ENCODE results near the gene P3H3. TPM values are rescaled to one million over a fixed set of nuclear protein-coding genes. Genes with fewer than 3 reads are reported as not detected.

P3H3 gene
- total RNA-seq, 3 donors from 2014 or later, result 7.5 to 29.5 (median 10.1) TPM

- DNase-seq (ENCODE audit: low spot score in 2 of 2), result no peak
These were observed 15.1 kb downstream of the P3H3 start for GRCh38 chr12:6843118-6843902.

GRCh38 chr12:6845395-6845794 lies 17.2 kb downstream of the P3H3 start:
- Histone ChIP-seq H3K4me1 (no peaks in the 10 kb centered on the region), H3K27ac (no peak overlapping the region), H3K36me3 (no peaks in the 10 kb centered on the region), H3K4me3 (no peak overlapping the region), H3K27me3 (no peaks in the 10 kb centered on the region), H3K9me3 (no peaks in the 10 kb centered on the region)
- intact Hi-C loops (cut with DNase I; ENCODE audit: low total_unique reads), result no loop called here
- no peak for DNase-seq (ENCODE audit: low spot score in 2 of 2)
- no peak for TF ChIP-seq POLR2A (IDR thresholded peaks at IDR 0.05)
- TF ChIP-seq, protein P1, sequence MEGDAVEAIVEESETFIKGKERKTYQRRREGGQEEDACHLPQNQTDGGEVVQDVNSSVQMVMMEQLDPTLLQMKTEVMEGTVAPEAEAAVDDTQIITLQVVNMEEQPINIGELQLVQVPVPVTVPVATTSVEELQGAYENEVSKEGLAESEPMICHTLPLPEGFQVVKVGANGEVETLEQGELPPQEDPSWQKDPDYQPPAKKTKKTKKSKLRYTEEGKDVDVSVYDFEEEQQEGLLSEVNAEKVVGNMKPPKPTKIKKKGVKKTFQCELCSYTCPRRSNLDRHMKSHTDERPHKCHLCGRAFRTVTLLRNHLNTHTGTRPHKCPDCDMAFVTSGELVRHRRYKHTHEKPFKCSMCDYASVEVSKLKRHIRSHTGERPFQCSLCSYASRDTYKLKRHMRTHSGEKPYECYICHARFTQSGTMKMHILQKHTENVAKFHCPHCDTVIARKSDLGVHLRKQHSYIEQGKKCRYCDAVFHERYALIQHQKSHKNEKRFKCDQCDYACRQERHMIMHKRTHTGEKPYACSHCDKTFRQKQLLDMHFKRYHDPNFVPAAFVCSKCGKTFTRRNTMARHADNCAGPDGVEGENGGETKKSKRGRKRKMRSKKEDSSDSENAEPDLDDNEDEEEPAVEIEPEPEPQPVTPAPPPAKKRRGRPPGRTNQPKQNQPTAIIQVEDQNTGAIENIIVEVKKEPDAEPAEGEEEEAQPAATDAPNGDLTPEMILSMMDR (IDR thresholded peaks at IDR 0.05), result no peak
- TF ChIP-seq POLR2AphosphoS5 (IDR thresholded peaks at IDR 0.05), result no peak

More at GRCh38 chr12:6843118-6843902, 15.1 kb downstream of the P3H3 start:
- no peak overlapping the region for H3K27ac ChIP-seq
- H3K4me3 ChIP-seq, result no peak overlapping the region
- H3K27me3 ChIP-seq, result no peaks in the 10 kb centered on the region
- no peaks in the 10 kb centered on the region for H3K36me3 ChIP-seq
- intact Hi-C loops (cut with DNase I; ENCODE audit: low total_unique reads), result no loop called here
- TF ChIP-seq POLR2A (IDR thresholded peaks at IDR 0.05) (no peak), POLR2AphosphoS5 (IDR thresholded peaks at IDR 0.05) (no peak)
- TF ChIP-seq, protein P1 (IDR thresholded peaks at IDR 0.05), result no peak
- H3K4me1 ChIP-seq, result no peaks in the 10 kb centered on the region
- no peaks in the 10 kb centered on the region for H3K9me3 ChIP-seq

GRCh38 chr12:6846316-6846869 lies 18.2 kb downstream of the P3H3 start:
- Histone ChIP-seq H3K4me3 (no peak overlapping the region), H3K9me3 (no peaks in the 10 kb centered on the region), H3K27ac (no peak overlapping the region), H3K4me1 (no peaks in the 10 kb centered on the region), H3K27me3 (no peaks in the 10 kb centered on the region), H3K36me3 (no peaks in the 10 kb centered on the region)
- intact Hi-C loops (cut with DNase I; ENCODE audit: low total_unique reads), result no loop called here
- DNase-seq (ENCODE audit: low spot score in 2 of 2), result no peak
- TF ChIP-seq POLR2A (IDR thresholded peaks at IDR 0.05) (no peak), POLR2AphosphoS5 (IDR thresholded peaks at IDR 0.05) (no peak)
- TF ChIP-seq, protein P1 (IDR thresholded peaks at IDR 0.05), result no peak

- intact Hi-C loops (cut with DNase I; ENCODE audit: low total_unique reads), result no loop called here
- H3K36me3 ChIP-seq, result no peaks in the 10 kb centered on the region
- DNase-seq (ENCODE audit: low spot score in 2 of 2), result no peak
- H3K27ac ChIP-seq, result no peak overlapping the region
- H3K27me3 ChIP-seq, result no peaks in the 10 kb centered on the region
- H3K4me1 ChIP-seq, result no peaks in the 10 kb centered on the region
- H3K4me3 ChIP-seq, result no peak overlapping the region
- no peaks in the 10 kb centered on the region for H3K9me3 ChIP-seq
- no peak for TF ChIP-seq POLR2A (IDR thresholded peaks at IDR 0.05)
- TF ChIP-seq, protein P1 (IDR thresholded peaks at IDR 0.05), result no peak
- no peak for TF ChIP-seq POLR2AphosphoS5 (IDR thresholded peaks at IDR 0.05)
These were observed 19.5 kb downstream of the P3H3 start for GRCh38 chr12:6847676-6848075.

DNA sequence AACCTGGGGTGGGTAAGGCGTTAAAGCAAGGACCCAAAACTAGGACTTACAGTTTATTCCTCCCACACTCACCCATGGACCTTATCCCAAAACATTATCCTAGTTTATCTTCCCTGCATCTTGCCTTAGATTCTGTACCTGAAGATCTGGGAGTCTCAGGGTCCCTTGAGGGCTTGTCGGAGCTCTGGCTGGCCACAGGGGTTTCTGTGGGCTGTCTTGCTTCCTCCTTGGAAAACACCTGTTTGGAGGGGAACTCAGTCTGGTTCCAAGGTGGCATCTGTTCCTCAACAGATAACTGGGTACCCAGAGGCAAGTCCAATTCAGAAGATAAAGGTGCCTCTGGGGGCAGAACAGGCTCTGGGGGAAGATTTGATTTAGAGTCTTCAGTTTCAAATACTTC lies 21.2 kb downstream of the P3H3 start:
- Histone ChIP-seq H3K36me3 (no peaks in the 10 kb centered on the region), H3K4me1 (peaks cover 4 to 6% of the 10 kb centered on the region in 2 donors), H3K9me3 (no peaks in the 10 kb centered on the region), H3K27me3 (no peaks in the 10 kb centered on the region), H3K4me3 (no peak overlapping the region), H3K27ac (no peak overlapping the region)
- DNase-seq (ENCODE audit: low spot score in 2 of 2), result no peak
- intact Hi-C loops (cut with DNase I; ENCODE audit: low total_unique reads), result no loop called here
- TF ChIP-seq, protein P1 (IDR thresholded peaks at IDR 0.05), result no peak
- TF ChIP-seq POLR2AphosphoS5 (IDR thresholded peaks at IDR 0.05), result no peak
- no peak for TF ChIP-seq POLR2A (IDR thresholded peaks at IDR 0.05)

All from breast epithelium (tissue), 4 donors.